MCF 10A (cell line): ENCODE measurements around the gene FBLN2. TPM values are rescaled to one million over a fixed set of nuclear protein-coding genes. Genes with fewer than 3 reads are reported as not detected.

Source experiments
- BruUV-seq: library from RNA; stranded (reverse); fragments of 400-500 nt; replicated peaks from 2 replicates; lab custom pipeline; 2021; lab: Mats Ljungman, UMichigan
- CTCF ChIA-PET: fragments of 300-600 bp; sonication (Branson Sonifier 250); formaldehyde crosslinking; extraction: SDS; loops from one replicate; lab custom pipeline; 2021; ENCODE audit warnings: antibody characterized with exemption, inconsistent platforms; lab: Yijun Ruan, JAX
- POLR2A ChIA-PET: fragments of 300-600, 350-650 bp; sonication (Branson Sonifier 250); formaldehyde crosslinking; extraction: SDS; loops from one replicate; lab custom pipeline; 2020; ENCODE audit warnings: antibody characterized with exemption, inconsistent platforms; lab: Yijun Ruan, JAX
- DNase-seq: peaks from one replicate; pipeline ENCODE4 v3.0.0-alpha.2; 2018; ENCODE audit not compliant: unreplicated experiment
- H3K27ac Mint-ChIP-seq: one replicate; pipeline ENCODE4 v1.8.0; 2022; ENCODE audit warnings: mild to moderate bottlenecking, low read depth, mixed read lengths; ENCODE audit not compliant: unreplicated experiment
- H3K27me3 Mint-ChIP-seq: one replicate; pipeline ENCODE4 v1.8.0; 2022; ENCODE audit warnings: mixed read lengths; ENCODE audit not compliant: insufficient read depth, unreplicated experiment
- H3K36me3 Mint-ChIP-seq: one replicate; pipeline ENCODE4 v1.8.0; 2022; ENCODE audit warnings: mild to moderate bottlenecking, moderate library complexity, mixed read lengths; ENCODE audit not compliant: insufficient read depth, unreplicated experiment
- H3K4me1 Mint-ChIP-seq: one replicate; pipeline ENCODE4 v1.8.0; 2022; ENCODE audit warnings: mixed read lengths; ENCODE audit not compliant: insufficient read depth, unreplicated experiment
- H3K4me3 Mint-ChIP-seq: one replicate; pipeline ENCODE4 v1.8.0; 2022; ENCODE audit warnings: mild to moderate bottlenecking, moderate library complexity, mixed read lengths; ENCODE audit not compliant: unreplicated experiment
- H3K9me3 Mint-ChIP-seq: one replicate; pipeline ENCODE4 v1.8.0; 2022; ENCODE audit warnings: mixed read lengths; ENCODE audit not compliant: unreplicated experiment
- intact Hi-C: fragments of 100-400 bp; cut with micrococcal nuclease; formaldehyde crosslinking; loops from 2 replicates; pipeline ENCODE4 v1.14.1; 2022
- total RNA-seq: library from RNA; stranded (reverse); gene quantifications from 2 replicates; pipeline ENCODE4 v1.2.3, GENCODE V29; 2022
- TF ChIP-seq, protein P1 (sequence below): fragments of 200-600 bp; IDR thresholded peaks from one replicate; pipeline ENCODE4 v1.8.0; 2022; ENCODE audit warnings: antibody characterized with exemption, mild to moderate bottlenecking; ENCODE audit not compliant: unreplicated experiment

Gene FBLN2
- total RNA-seq, 1 experiment from 2014 or later, result not detected

DNA sequence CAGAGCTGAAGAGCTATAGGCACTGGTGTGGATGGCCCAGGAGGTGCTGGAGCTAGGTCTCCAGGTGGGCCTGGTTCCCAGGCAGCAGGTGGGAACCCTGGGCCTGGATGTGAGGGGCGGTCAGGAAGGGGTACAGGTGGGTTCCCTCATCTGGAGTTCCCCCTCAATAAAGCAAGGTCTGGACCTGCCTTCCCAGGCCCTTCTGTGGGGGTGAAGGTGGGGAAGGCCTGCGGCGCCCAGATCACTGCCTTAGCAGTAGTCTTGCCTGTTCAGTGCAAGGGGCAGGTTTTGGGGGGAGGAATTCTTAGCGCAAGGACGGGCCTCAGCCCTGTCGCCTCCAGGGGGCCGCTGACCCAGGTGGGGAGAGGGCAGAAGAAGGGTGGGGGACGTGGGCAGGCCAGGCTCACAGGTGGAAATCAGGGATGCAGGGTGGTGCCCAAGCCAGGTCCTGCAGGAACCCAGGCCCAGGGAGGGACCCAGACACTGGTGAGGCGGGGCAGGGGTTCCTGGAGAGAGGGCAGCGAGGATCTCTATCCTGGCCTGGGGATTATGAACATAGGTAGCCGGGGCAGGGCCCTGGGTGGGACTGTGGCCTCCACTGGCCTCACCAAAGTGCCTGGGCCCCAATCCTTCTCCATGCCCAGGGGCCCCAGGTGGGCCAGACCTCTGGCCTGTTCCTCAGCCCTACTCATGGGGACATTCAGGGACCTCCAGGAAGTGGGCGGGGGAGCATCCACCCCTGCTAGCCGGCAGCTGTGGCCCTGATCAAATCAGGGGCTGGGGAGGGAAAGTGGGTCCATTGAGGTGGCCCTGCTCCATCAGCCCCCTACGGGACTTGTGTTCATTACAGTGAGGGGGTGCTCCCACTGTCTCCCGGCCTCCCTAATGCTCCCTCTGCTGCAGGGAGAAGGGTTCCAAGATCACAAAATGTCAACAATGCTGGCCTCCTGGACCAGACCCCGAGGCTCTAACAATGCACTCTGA, 43.5 kb upstream of the FBLN2 start:
- no peak overlapping the region for H3K4me3 Mint-ChIP-seq
- no peak overlapping the region for H3K27ac Mint-ChIP-seq
- TF ChIP-seq, protein P1, sequence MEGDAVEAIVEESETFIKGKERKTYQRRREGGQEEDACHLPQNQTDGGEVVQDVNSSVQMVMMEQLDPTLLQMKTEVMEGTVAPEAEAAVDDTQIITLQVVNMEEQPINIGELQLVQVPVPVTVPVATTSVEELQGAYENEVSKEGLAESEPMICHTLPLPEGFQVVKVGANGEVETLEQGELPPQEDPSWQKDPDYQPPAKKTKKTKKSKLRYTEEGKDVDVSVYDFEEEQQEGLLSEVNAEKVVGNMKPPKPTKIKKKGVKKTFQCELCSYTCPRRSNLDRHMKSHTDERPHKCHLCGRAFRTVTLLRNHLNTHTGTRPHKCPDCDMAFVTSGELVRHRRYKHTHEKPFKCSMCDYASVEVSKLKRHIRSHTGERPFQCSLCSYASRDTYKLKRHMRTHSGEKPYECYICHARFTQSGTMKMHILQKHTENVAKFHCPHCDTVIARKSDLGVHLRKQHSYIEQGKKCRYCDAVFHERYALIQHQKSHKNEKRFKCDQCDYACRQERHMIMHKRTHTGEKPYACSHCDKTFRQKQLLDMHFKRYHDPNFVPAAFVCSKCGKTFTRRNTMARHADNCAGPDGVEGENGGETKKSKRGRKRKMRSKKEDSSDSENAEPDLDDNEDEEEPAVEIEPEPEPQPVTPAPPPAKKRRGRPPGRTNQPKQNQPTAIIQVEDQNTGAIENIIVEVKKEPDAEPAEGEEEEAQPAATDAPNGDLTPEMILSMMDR, result no peak
- no peak for DNase-seq
- H3K27me3 Mint-ChIP-seq, result no peaks in the 10 kb centered on the region
- H3K9me3 Mint-ChIP-seq, result no peaks in the 10 kb centered on the region
- no TSS peak for BruUV-seq
- ChIA-PET POLR2A (interaction anchor here (0.9 to 1.3 kb wide), 2 partner anchors 20 to 95 kb away, joined by 3 to 5 read pairs; no protein-coding TSS in a partner anchor), CTCF (interaction anchor here (0.6 to 2.9 kb wide), 9 partner anchors 9 to 376 kb away, joined by 3 to 15 read pairs (median 4); no protein-coding TSS in a partner anchor)
- intact Hi-C loops, result no loop called here
- peaks cover 6% of the 10 kb centered on the region for H3K36me3 Mint-ChIP-seq
- peaks cover 33% of the 10 kb centered on the region for H3K4me1 Mint-ChIP-seq

- Mint-ChIP-seq H3K4me1 (peaks cover 33% of the 10 kb centered on the region), H3K27ac (no peak overlapping the region), H3K9me3 (no peaks in the 10 kb centered on the region), H3K4me3 (no peak overlapping the region), H3K27me3 (no peaks in the 10 kb centered on the region), H3K36me3 (peaks cover 6% of the 10 kb centered on the region)
- DNase-seq, result no peak
- POLR2A ChIA-PET, result interaction anchor here (0.9 to 1.3 kb wide), 2 partner anchors 19 to 95 kb away, joined by 3 to 5 read pairs; no protein-coding TSS in a partner anchor
- intact Hi-C loops, result no loop called here
- CTCF ChIA-PET, result interaction anchor here (0.8 to 2.9 kb wide), 3 partner anchors 10 to 144 kb away, joined by 3 to 15 read pairs (median 8); no protein-coding TSS in a partner anchor
- TF ChIP-seq, protein P1, result no peak
- BruUV-seq, result no TSS peak
Measured at GRCh38 chr3:13506239-13506638, 42.7 kb upstream of the FBLN2 start.

- CTCF ChIA-PET, result interaction anchor here (0.8 to 2.9 kb wide), 4 partner anchors 11 to 414 kb away, joined by 3 to 15 read pairs (median 6); no protein-coding TSS in a partner anchor
- intact Hi-C loops, result no loop called here
- TF ChIP-seq, protein P1, result no peak
- DNase-seq, result no peak
- H3K27ac Mint-ChIP-seq, result peak overlapping the region; percentile 81
- H3K27me3 Mint-ChIP-seq, result no peaks in the 10 kb centered on the region
- BruUV-seq, result no TSS peak
- no peak overlapping the region for H3K4me3 Mint-ChIP-seq
- POLR2A ChIA-PET, result interaction anchor here (0.5 to 1.5 kb wide), 7 partner anchors 19 to 951 kb away, joined by 3 to 5 read pairs (median 3); no protein-coding TSS in a partner anchor
- peaks cover 6% of the 10 kb centered on the region for H3K36me3 Mint-ChIP-seq
- no peaks in the 10 kb centered on the region for H3K9me3 Mint-ChIP-seq
- H3K4me1 Mint-ChIP-seq, result peaks cover 33% of the 10 kb centered on the region
Measured at GRCh38 chr3:13506680-13507079, 42.2 kb upstream of the FBLN2 start.

GRCh38 chr3:13507247-13507569, 41.7 kb upstream of the FBLN2 start:
- H3K4me3 Mint-ChIP-seq, result no peak overlapping the region
- BruUV-seq, result no TSS peak
- ChIA-PET POLR2A (interaction anchor here (0.5 to 1.5 kb wide), 8 partner anchors 18 to 951 kb away, joined by 3 to 4 read pairs (median 3); no protein-coding TSS in a partner anchor), CTCF (interaction anchor here (0.7 to 2.9 kb wide), 6 partner anchors 9 to 414 kb away, joined by 3 to 15 read pairs (median 5); no protein-coding TSS in a partner anchor)
- peaks cover 6% of the 10 kb centered on the region for H3K36me3 Mint-ChIP-seq
- peaks cover 33% of the 10 kb centered on the region for H3K4me1 Mint-ChIP-seq
- TF ChIP-seq, protein P1, result no peak
- H3K27me3 Mint-ChIP-seq, result no peaks in the 10 kb centered on the region
- peak; percentile 21 for DNase-seq
- intact Hi-C loops, result no loop called here
- no peaks in the 10 kb centered on the region for H3K9me3 Mint-ChIP-seq
- peak overlapping the region; percentile 81 for H3K27ac Mint-ChIP-seq
